ENCODE measurements around the gene EXOC6B.

The EXOC6B gene

DNA sequence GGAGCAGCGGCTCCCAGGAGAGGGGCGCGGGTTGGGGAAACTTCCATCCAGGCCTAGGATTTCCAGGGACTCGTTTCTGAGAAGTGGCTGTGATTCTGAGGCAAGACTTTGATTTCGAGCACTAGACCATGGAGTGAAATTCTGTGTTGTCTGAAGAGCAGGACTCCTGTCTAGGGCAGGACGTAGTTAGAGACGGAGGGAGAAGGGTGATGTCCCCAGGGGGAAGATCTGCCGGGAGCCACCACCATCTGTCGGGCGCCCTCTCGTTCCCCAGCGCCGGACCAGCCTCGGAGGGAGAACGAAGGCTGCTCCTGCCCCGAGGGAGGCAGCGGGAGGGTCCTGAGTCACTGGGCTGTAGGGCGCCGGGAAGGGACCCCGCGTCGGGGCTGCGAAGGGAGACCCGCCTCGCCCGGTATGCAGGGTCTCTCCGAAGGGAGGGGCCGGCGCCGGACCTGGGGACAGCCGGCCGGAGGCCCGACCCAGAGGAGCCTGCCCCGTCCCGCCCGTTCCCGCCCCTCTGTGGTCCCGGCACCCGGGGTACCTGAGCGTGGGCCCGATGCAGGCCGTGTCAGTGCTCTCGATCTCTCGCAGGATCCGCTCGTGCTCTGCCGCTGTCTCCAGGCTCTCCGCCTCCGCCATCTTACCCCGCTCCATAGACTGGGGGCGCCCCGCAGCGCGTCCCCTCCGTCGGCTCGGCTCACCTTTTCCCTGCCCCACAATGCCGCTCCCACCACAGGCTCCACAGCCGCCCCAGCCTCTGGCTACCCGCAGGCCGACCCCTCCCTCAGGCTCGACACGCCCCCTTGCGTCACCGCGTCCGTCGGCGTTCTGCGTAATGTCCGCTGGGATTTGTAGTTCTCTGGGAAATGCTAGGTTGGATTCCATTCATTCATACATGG, at the start of gene EXOC6B:
Gene EXOC6B, minus strand, starts transcription at position 777 of the 899 bp plus-strand sequence.
- DNase-seq (ENCODE audit: low read depth): peak; percentile 88

DNA sequence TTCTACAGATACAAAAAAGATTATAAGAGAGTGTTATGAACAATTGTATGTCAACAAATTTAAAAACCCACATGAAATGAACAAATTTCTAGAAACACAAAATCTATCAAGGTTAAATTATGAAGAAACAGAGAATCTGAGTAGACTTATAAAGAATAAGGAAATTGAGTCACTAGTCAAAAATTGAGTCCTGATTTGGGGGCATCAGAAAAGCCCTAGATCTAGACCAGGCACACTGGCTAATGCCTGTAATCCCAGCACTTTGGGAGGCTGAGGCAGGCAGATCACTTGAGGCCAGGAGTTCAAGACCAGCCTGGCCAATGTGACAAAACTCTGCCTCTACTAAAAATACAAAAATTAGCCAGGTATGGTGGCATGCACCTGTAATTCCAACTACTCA, 46.0 kb upstream of the EXOC6B start:
- DNase-seq (ENCODE audit: low read depth): no peak

DNA sequence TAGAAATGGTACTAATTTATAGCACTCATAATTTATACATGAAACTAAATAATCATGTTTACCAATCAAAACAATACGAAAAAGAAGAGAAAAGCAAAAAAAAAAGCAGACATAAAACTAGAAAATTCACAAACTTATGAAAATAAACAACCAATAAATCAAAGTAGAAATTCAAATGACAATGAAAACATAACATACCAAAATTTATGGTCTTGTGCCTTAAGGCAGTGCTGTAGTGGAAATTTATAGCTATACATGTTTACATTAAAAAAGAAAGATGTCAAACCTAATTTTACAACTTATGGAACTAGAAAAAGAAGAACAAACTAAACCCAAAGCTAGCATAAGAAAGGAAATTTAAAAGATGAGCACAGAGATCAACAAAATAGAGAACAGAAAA, 45.2 kb upstream of the EXOC6B start:
- DNase-seq (ENCODE audit: low read depth): no peak

GRCh38 chr2:72864500-72864899, 38.7 kb upstream of the EXOC6B start:
- no peak for DNase-seq (ENCODE audit: low read depth)

DNA sequence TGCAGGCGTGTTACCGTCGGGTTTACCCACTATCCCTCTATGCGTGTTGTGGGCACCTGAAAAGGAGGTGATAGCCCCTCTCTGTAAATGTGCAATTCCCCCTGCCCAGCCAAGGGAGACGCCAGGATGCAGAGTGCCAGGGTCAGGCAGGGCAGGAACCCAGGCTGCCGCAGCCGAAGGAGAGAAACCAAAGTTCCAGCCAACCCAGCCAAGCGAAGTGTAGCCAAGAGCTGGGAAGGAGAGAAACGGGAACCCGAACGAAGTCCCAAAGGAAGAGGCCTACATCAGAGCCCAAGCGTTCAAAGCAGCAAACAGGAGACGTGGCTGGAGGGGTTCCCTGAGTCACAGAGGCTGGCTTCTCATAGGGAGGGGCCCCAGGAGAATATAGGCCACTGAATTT, 37.2 kb upstream of the EXOC6B start:
- no peak for DNase-seq (ENCODE audit: low read depth)

DNA sequence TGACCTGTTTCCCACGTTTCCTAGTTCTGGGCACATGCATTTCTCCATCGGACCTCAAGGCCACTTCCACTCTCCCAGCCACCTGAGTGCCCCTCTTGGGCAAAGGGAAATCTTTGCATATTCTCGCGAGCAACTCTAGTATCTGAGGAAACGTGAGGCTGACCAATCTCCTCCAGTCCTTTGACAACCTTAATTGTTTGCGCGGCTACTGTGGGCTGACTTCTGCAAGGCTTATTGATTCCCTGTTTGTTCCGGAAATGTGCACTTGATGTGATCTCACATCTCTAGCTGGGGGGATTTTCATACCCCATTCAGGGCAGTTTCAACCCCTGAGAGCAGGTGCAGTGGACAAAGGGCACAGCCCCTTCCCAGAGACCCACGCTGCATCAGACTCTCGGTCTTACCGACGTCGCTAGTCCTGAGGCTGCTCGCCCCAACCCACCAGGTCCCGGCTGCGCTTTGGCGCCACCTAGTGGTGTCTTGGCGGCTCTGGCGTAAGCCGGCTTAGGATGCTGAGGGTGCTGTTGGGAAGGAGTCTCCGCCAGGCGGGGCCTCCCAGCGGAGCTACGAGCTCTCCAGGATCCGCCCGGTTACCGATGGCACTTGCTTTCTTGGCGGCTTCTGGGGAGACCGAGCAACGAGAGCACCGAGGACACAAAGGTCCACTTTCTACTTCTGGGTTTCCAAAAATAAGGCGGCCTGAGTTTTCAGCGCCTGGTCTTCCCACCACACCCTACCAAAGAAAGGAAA, 36.6 kb upstream of the EXOC6B start:
- peak; percentile 79 for DNase-seq (ENCODE audit: low read depth)

DNA sequence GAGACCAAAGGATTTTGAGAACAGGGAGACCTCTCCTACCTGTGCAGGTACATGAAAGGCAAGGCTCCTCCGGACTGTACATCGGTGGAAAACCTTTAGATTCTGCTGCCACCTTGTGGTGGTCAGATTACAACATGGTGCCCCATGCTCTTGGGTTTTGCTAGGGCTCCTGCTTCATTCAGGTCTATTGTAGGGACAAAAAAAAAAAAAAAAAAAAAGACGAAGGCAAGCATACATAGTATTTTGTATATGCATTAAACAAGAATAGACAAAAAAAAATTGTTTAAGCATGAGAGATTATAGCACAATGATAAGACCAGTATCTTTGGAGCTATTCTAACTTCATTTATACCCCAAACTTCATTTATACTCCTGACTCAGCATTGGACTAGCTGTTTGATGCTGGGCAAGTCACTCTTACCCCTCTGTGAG, 34.0 kb upstream of the EXOC6B start:
- peak; percentile 27 for DNase-seq (ENCODE audit: low read depth)

- no peak for DNase-seq (ENCODE audit: low read depth)
Observed at GRCh38 chr2:72851333-72851732, 25.5 kb upstream of the EXOC6B start.

GRCh38 chr2:72849138-72849462, 23.3 kb upstream of the EXOC6B start:
- DNase-seq (ENCODE audit: low read depth): no peak

DNA sequence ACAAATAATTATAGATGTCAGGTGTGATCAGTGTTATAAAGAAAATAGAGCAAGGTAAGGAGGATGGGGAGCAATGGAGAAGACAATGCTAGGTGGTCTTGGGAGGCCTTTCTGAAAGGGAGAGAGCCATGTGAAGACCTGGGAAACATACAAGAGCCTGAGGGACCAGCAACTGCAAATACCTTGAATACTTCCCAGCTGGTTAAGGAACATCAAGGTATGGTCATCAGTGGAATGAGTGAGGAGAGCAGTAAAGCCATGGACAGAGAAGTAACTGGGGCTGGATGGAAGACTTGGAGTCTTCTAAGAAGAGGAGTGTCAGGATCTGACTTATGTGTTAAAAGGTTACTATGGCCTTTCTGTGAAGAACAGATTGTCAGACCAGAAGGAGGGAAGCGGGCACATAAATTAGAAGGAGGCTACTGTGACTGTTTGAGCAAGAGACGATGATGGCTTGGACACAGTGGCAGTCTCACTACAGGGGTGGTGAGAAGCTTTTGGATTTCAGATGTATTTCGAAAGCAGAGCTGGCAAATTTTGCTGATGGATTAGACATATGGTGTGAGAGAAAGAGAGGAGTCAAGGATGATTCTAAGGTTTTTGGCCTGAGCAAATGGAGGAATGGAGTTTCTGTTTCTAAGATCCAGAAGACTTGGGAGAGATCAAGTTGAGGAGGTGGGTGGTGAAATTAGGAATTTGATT, 22.8 kb upstream of the EXOC6B start:
- no peak for DNase-seq (ENCODE audit: low read depth)

DNA sequence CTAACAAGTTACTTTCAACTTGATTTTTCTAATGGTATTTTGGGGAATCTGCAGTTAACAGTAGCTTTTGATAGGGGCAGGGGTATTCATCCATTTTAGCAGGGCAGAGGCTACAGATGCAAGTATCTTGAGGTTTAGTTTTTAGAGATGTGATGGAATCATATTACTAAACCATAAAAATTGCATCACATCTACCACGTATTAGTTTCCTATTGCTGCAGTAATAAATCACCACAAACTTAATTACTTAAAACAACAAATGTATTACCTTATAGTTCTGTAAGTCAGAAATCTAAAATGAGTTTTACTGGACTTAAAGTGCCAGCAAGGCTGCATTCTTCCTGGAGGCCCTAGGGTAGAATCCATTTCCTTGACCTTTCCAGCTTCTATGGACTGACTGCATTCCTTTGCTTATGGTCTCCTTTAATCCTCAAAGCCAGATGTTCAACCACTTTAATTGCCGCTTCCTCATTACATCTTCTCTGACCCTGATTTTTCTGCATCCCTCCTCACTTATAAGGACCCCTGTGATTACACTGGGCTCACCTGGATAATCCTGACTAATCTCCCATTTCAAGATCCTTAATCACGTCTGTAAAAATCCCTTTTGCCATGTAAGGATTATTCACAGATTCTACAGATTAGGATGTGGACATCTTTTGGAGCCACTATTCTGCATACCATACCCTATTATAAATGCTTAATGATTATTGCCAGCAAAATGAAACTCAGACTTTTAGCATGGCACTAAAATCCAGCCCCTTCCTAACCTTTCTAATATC, 21.9 kb upstream of the EXOC6B start:
- no peak for DNase-seq (ENCODE audit: low read depth)

DNA sequence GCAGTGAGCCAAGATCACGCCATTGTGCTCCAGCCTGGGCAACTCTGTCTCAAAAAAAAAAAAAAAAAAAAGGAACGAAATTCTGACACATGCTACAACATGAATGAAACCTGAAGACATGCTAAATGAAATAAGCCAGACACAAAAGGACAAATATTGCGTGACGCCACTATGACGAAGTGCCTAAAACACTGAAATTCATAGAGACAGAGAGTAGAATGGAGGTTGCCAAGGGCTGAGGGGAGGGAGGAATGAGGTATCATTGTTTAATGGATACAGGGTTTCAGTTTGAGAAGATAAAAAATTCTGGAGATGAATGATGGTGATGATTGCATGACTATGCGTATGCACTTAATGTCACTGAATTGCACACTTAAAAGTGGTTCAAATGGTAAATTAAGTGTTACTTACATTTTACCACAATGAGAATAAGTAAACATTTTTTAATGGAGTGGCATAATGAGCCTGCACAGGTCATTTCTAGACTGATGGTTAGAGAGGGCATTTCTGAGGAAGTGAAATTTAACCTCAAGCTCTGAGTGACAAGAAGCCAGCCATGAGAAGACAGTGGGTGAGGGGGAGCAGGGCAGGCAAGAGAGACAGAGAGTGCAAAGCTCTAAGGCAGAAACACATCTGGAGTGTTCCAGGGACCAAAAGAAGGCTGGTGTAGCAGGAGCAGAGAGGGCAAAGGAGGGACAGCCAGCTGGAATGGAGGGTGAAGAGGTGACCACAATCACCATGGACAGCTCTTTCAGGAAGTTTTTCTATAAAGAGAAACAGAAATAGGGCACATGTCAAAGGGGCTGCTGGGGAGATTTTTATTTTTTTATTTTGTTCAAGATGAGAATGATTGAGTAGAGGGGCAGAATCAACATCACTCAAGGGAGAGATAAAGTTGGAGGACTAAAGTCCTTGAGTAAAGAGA, 20.6 kb upstream of the EXOC6B start:
- no peak for DNase-seq (ENCODE audit: low read depth)

GRCh38 chr2:72843301-72843700, 17.5 kb upstream of the EXOC6B start:
- no peak for DNase-seq (ENCODE audit: low read depth)

GRCh38 chr2:72841462-72842125, 15.8 kb upstream of the EXOC6B start:
- DNase-seq (ENCODE audit: low read depth): no peak

- no peak for DNase-seq (ENCODE audit: low read depth)
Observed at GRCh38 chr2:72840066-72840465, 14.2 kb upstream of the EXOC6B start.

- no peak for DNase-seq (ENCODE audit: low read depth)
Observed at GRCh38 chr2:72837171-72837570, 11.3 kb upstream of the EXOC6B start.

DNA sequence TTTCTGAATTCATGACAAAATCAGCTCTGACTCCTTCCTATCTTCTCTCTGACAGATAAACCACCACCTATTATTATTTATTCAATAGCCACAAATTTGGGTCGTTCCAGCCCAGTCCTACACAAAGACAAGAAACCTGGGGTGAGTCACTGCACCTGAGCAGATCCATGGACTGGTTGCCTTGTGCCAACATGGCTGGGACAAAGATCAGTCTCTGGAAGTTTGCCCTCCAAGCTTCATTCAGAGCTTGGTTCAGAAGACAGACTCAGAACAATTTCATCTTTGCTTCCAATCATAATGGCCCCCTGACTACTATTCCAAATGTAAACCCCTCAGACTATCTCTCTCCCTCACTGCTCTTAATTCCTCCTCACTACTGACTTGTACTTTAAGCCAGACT, 9.6 kb upstream of the EXOC6B start:
- DNase-seq (ENCODE audit: low read depth): no peak

DNA sequence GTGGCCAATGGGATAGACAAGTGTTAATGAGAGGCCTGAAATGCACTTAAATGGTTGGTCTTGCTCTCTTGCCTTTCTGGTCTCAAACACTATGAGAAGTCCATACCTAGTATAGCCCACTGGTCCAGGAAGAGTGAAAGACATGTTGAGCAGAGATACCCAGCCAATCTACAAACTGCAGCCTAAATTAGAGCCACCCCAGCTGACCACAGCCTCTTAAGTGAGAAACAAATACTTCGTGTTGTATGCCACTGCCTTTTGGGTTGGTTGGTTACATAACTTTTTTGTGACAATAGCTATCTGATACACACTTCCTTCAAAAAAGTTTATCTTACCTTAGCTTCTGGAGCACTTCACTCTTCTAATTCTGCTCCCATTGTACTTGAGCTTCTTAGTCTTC, 8.8 kb upstream of the EXOC6B start:
- no peak for DNase-seq (ENCODE audit: low read depth)

GRCh38 chr2:72833084-72833714, 7.4 kb upstream of the EXOC6B start:
- DNase-seq (ENCODE audit: low read depth): no peak

- DNase-seq (ENCODE audit: low read depth): no peak
Observed at GRCh38 chr2:72830273-72830672, 4.4 kb upstream of the EXOC6B start.
